HG03460 (cell line): ENCODE results near the gene CFAP410.

ENCODE experiments used
- ATAC-seq: cut with Tn5 transposase; IDR thresholded peaks from one replicate; pipeline ENCODE4 v1.9.1; 2021; ENCODE audit not compliant: unreplicated experiment

Gene CFAP410

GRCh38 chr21:44331650-44332307, 7.4 kb downstream of the CFAP410 start:
- no peak for ATAC-seq

GRCh38 chr21:44331209-44331608, 8.0 kb downstream of the CFAP410 start:
- ATAC-seq: no peak

GRCh38 chr21:44330698-44331097, 8.5 kb downstream of the CFAP410 start:
- no peak for ATAC-seq

- no peak for ATAC-seq
These were observed 9.1 kb downstream of the CFAP410 start for GRCh38 chr21:44329971-44330681.

GRCh38 chr21:44329086-44329889, 9.9 kb downstream of the CFAP410 start:
- no peak for ATAC-seq

- ATAC-seq: no peak
These were observed 10.8 kb downstream of the CFAP410 start for GRCh38 chr21:44328242-44328895.

- ATAC-seq: no peak
These were observed 11.6 kb downstream of the CFAP410 start for GRCh38 chr21:44327603-44327974.

GRCh38 chr21:44326716-44327602, 12.2 kb downstream of the CFAP410 start:
- ATAC-seq: no peak

- no peak for ATAC-seq
These were observed 12.9 kb downstream of the CFAP410 start for GRCh38 chr21:44326272-44326647.

- no peak for ATAC-seq
These were observed 13.6 kb downstream of the CFAP410 start for GRCh38 chr21:44325386-44326271.

- no peak for ATAC-seq
These were observed 14.4 kb downstream of the CFAP410 start for GRCh38 chr21:44324854-44325107.

GRCh38 chr21:44324106-44324853, 14.9 kb downstream of the CFAP410 start:
- ATAC-seq: no peak

- ATAC-seq: no peak
These were observed 15.6 kb downstream of the CFAP410 start for GRCh38 chr21:44323591-44323990.

- no peak for ATAC-seq
These were observed 16.4 kb downstream of the CFAP410 start for GRCh38 chr21:44322621-44323325.

- ATAC-seq: no peak
These were observed 17.2 kb downstream of the CFAP410 start for GRCh38 chr21:44321846-44322450.

- no peak for ATAC-seq
These were observed 18.3 kb downstream of the CFAP410 start for GRCh38 chr21:44320847-44321246.

- no peak for ATAC-seq
These were observed 19.7 kb downstream of the CFAP410 start for GRCh38 chr21:44319407-44320065.
